Body of pancreas (tissue), 4 donors: ENCODE measurements around the gene NIBAN1.

Experiments
- POLR2A ChIP-seq, 3 donors: fragments of 450-650 bp; IDR thresholded peaks; one replicate each; pipeline ENCODE4 v1.6.1; 2016; ENCODE audit warnings: antibody characterized with exemption in 3 of 3, mild to moderate bottlenecking in 2 of 3
- TF ChIP-seq, protein P1 (sequence below), 7 experiments: fragments of 450-650 bp in 4 of 7; fragments of 200-600 bp in 3 of 7; sonication (generic) in 3 of 7; IDR thresholded peaks; one replicate each; pipeline ENCODE4 v1.5.1; 2016 to 2019; ENCODE audit warnings: antibody characterized with exemption in 7 of 7

DNA sequence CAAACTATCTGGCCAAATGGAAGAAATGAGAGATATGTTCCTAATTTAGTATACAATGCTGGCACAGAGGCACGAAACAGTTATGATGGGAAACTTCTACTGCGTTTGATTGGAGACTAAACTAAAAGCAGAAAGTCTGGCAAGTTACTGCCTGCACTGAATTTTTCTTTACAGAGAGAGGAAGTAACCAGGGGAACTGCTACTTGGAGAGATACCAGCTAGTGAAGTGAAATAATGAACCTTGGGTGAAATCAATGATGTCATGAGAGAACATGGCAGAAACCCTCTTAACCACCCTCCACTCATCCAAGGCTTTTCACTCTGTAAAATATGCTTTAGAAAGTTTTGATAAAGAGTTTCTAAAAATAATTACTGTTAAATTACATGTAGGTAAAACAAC lies 29.3 kb downstream of the NIBAN1 start:
- TF ChIP-seq, protein P1, sequence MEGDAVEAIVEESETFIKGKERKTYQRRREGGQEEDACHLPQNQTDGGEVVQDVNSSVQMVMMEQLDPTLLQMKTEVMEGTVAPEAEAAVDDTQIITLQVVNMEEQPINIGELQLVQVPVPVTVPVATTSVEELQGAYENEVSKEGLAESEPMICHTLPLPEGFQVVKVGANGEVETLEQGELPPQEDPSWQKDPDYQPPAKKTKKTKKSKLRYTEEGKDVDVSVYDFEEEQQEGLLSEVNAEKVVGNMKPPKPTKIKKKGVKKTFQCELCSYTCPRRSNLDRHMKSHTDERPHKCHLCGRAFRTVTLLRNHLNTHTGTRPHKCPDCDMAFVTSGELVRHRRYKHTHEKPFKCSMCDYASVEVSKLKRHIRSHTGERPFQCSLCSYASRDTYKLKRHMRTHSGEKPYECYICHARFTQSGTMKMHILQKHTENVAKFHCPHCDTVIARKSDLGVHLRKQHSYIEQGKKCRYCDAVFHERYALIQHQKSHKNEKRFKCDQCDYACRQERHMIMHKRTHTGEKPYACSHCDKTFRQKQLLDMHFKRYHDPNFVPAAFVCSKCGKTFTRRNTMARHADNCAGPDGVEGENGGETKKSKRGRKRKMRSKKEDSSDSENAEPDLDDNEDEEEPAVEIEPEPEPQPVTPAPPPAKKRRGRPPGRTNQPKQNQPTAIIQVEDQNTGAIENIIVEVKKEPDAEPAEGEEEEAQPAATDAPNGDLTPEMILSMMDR (IDR thresholded peaks at IDR 0.05) = no peak
- no peak for TF ChIP-seq POLR2A (IDR thresholded peaks at IDR 0.05)
